Peyer's patch (tissue), 4 donors: Measurements from ENCODE around the gene ABHD12.

Experiments used
- CTCF ChIP-seq, 6 experiments: fragments of 450-650 bp in 4 of 6; fragments of 200-600 bp in 2 of 6; sonication (generic) in 1 of 6; IDR thresholded peaks; one replicate each; pipeline ENCODE4 v1.5.1; 2017 to 2019; ENCODE audit warnings: antibody characterized with exemption in 6 of 6, mild to moderate bottlenecking in 3 of 6, moderate library complexity in 1 of 6
- POLR2A ChIP-seq, 2 donors: fragments of 450-650 bp; IDR thresholded peaks; one replicate each; pipeline ENCODE4 v1.5.1; 2017; ENCODE audit warnings: antibody characterized with exemption in 2 of 2, mild to moderate bottlenecking in 2 of 2, moderate library complexity in 2 of 2

GRCh38 chr20:25398376-25399036 lies 7.9 kb upstream of the ABHD12 start:
- TF ChIP-seq POLR2A (IDR thresholded peaks at IDR 0.05) (no peak), CTCF (IDR thresholded peaks at IDR 0.05) (no peak)
